ENCODE measurements around the gene RANBP3L. TPM values are rescaled to one million over a fixed set of nuclear protein-coding genes. Genes with fewer than 3 reads are reported as not detected.

RANBP3L gene
- total RNA-seq, 1 experiment from 2014 or later = not detected

DNA sequence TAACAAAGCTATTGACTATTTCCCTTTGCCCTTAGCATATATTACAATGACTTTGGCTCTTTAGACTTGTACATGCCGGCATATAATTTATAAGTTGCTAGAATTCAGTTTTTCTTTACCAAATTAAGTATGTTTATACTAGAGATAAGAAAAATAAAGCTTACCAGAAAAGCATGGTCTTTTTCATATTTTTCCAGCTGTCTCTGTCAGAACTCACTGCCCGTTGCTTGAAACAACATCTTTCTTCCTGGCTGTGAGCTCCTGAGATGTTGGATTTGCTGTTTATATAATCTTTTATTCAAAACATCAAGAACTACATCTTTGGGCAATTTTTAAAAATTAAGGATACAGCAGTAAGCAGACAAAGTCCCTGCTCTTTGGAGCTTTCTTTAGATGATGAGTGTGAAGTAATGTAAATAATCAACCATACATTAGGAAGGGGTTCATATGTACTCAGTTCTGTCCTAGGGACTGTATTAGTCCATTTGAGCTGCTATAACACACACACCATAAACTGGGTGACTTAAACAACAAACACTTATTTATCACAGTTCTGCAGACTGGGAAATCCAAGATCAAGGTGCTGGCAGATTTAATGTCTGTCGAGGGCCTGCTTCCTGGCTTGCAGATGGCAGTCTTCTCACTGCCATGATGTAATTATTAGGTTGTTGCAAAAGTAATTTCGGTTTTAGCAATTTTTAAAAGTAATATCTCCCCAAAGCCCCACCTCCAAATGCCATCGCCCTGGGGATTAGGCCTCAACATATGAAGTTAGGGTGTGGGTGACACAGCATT lies 45.4 kb upstream of the RANBP3L start:
- H3K18ac ChIP-seq (ENCODE audit: insufficient read length, low read depth, low read length) = no peak overlapping the region
- no peak overlapping the region for H3K23ac ChIP-seq (ENCODE audit: insufficient read length, low read depth, low read length)
- no peak overlapping the region for H4K8ac ChIP-seq (replicated peaks; ENCODE audit: insufficient read length, low read depth, low read length)
- no peak overlapping the region for H3K4ac ChIP-seq (ENCODE audit: low read depth, low read length)
- H2BK120ac ChIP-seq (ENCODE audit: low read depth, low read length, poor library complexity, severe bottlenecking) = no peak overlapping the region
- no peaks in the 10 kb centered on the region for H3K27me3 ChIP-seq (ENCODE audit: insufficient read depth, low read length)
- no peak overlapping the region for H3K27ac ChIP-seq (ENCODE audit: insufficient read length, low read depth, low read length)
- H4K91ac ChIP-seq (ENCODE audit: insufficient read length, low read depth, low read length) = no peak overlapping the region
- H3K56ac ChIP-seq (ENCODE audit: insufficient read length, low read depth, low read length) = no peak overlapping the region
- no peak overlapping the region for H3K4me3 Mint-ChIP-seq
- no peaks in the 10 kb centered on the region for H4K20me1 ChIP-seq (ENCODE audit: control insufficient read depth, insufficient read depth, insufficient read length)
- H2BK15ac ChIP-seq (ENCODE audit: low read depth, low read length) = no peak overlapping the region
- H3K4me2 ChIP-seq (ENCODE audit: insufficient read depth, insufficient read length, low read length) = no peak overlapping the region
- no peak overlapping the region for H2BK5ac ChIP-seq (ENCODE audit: insufficient read length, low read length)
- H3K9ac ChIP-seq (ENCODE audit: extremely low read depth, insufficient read length, low read length) = no peak overlapping the region
- H3K36me3 Mint-ChIP-seq (ENCODE audit: insufficient read depth in 1 of 3, low read depth in 3 of 3) = peaks cover 0 to under 1% (median 0%) of the 10 kb centered on the region in 3 experiments; a peak in 1 of 7 replicates
- TF ChIP-seq, protein P1, sequence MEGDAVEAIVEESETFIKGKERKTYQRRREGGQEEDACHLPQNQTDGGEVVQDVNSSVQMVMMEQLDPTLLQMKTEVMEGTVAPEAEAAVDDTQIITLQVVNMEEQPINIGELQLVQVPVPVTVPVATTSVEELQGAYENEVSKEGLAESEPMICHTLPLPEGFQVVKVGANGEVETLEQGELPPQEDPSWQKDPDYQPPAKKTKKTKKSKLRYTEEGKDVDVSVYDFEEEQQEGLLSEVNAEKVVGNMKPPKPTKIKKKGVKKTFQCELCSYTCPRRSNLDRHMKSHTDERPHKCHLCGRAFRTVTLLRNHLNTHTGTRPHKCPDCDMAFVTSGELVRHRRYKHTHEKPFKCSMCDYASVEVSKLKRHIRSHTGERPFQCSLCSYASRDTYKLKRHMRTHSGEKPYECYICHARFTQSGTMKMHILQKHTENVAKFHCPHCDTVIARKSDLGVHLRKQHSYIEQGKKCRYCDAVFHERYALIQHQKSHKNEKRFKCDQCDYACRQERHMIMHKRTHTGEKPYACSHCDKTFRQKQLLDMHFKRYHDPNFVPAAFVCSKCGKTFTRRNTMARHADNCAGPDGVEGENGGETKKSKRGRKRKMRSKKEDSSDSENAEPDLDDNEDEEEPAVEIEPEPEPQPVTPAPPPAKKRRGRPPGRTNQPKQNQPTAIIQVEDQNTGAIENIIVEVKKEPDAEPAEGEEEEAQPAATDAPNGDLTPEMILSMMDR (conservative IDR thresholded peaks at IDR 0.05) = no peak
- no peaks in the 10 kb centered on the region for H3K23me2 ChIP-seq (ENCODE audit: insufficient read length, low read depth, low read length, poor library complexity, severe bottlenecking)
- WGBS (ENCODE audit: extremely low coverage, insufficient read length, low lambda C conversion rate) = no CpG with 5 or more reads among the region's 5 CpGs
- no peak overlapping the region for H2BK20ac ChIP-seq (ENCODE audit: low read depth, low read length, poor library complexity, severe bottlenecking)
- H3K4me1 Mint-ChIP-seq = no peaks in the 10 kb centered on the region
- H4K5ac ChIP-seq (ENCODE audit: insufficient read length, low read depth, low read length) = no peak overlapping the region
- H3K9me3 ChIP-seq (ENCODE audit: control insufficient read depth, low read depth, low read length) = no peaks in the 10 kb centered on the region
- DNase-seq = no peak
- no peaks in the 10 kb centered on the region for H3K27me3 Mint-ChIP-seq (ENCODE audit: low read depth)
- H2BK12ac ChIP-seq (ENCODE audit: insufficient read length, low read depth, low read length) = no peak overlapping the region
- H2AFZ ChIP-seq (ENCODE audit: low read length) = no peak overlapping the region
- no peak overlapping the region for H3K27ac Mint-ChIP-seq
- H2AK5ac ChIP-seq (ENCODE audit: insufficient read length, low read length) = no peak overlapping the region
- H3K79me1 ChIP-seq (ENCODE audit: insufficient read depth, low read depth, low read length, poor library complexity, severe bottlenecking) = no peaks in the 10 kb centered on the region
- peaks cover 2 to 5% of the 10 kb centered on the region in 2 experiments; a peak in 2 of 5 replicates for H3K9me3 Mint-ChIP-seq
- no peaks in the 10 kb centered on the region for H3K4me1 ChIP-seq (ENCODE audit: insufficient read depth, low read length)
- no peak overlapping the region for H3T11ph ChIP-seq (ENCODE audit: low read length)
- H3K14ac ChIP-seq (ENCODE audit: insufficient read depth, low read length) = no peak overlapping the region
- H3K79me2 ChIP-seq (ENCODE audit: insufficient read depth, low read length) = no peaks in the 10 kb centered on the region
